ENCODE results near the gene ZBTB44.

Gene ZBTB44

DNA sequence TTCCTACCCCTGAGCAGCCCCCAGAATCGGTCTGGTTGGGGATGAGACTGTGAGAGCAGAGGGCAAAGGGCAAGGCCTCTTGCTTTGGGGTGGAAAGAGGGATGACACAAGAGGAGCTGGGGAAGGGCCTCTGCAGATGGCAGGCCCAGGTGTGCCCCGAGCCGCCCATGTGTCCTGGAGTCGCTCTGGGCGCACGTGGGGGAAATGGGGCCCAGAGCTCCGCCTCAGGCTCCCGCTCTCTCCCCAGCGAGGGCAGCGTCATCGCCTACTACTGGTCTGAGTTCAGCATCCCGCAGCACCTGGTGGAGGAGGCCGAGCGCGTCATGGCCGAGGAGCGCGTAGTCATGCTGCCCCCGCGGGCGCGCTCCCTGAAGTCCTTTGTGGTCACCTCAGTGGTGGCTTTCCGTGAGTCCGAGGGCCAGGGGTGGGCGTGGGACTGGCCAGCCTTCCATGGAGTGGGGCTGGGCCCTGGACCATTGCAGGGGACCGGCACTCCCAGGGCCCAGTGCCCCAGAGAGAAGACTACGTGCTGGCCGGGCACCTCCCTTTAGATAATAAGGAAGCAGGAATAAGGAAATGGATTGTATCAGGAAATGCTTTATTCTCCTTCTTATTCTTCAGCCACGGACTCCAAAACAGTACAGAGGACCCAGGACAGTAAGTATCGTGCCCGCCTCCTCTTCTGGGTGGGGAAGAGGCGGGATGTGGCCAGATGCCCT, 125.1 kb downstream of the ZBTB44 start:
- peak overlapping the region; percentile 89 for H3K27ac ChIP-seq (ENCODE audit: low read depth, low read length, poor library complexity, severe bottlenecking)
- no peaks in the 10 kb centered on the region for H3F3A ChIP-seq (ENCODE audit: insufficient read depth, low read length)
- H3K27me3 ChIP-seq (ENCODE audit: insufficient read depth, low read length), result no peaks in the 10 kb centered on the region
- no peaks in the 10 kb centered on the region for H3K9me2 ChIP-seq (ENCODE audit: low read depth, low read length)
- H3K4me3 ChIP-seq (ENCODE audit: low read depth, low read length, poor library complexity, severe bottlenecking), result no peak overlapping the region
- no peak overlapping the region for H2AFZ ChIP-seq (ENCODE audit: low read length)
- no peaks in the 10 kb centered on the region for H3K9me3 ChIP-seq (ENCODE audit: low read length)
- peaks cover 53% of the 10 kb centered on the region for H3K4me1 ChIP-seq (ENCODE audit: insufficient read depth, low read length, severe bottlenecking)
- no peak for TF ChIP-seq EZH2 (IDR thresholded peaks at IDR 0.05; ENCODE audit: borderline replicate concordance, low read length)
- TF ChIP-seq, protein P1, sequence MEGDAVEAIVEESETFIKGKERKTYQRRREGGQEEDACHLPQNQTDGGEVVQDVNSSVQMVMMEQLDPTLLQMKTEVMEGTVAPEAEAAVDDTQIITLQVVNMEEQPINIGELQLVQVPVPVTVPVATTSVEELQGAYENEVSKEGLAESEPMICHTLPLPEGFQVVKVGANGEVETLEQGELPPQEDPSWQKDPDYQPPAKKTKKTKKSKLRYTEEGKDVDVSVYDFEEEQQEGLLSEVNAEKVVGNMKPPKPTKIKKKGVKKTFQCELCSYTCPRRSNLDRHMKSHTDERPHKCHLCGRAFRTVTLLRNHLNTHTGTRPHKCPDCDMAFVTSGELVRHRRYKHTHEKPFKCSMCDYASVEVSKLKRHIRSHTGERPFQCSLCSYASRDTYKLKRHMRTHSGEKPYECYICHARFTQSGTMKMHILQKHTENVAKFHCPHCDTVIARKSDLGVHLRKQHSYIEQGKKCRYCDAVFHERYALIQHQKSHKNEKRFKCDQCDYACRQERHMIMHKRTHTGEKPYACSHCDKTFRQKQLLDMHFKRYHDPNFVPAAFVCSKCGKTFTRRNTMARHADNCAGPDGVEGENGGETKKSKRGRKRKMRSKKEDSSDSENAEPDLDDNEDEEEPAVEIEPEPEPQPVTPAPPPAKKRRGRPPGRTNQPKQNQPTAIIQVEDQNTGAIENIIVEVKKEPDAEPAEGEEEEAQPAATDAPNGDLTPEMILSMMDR (IDR thresholded peaks at IDR 0.05; ENCODE audit: low read length), result no peak
- H3K36me3 ChIP-seq (ENCODE audit: insufficient read depth, low read length), result peaks cover 74% of the 10 kb centered on the region
- peak overlapping the region; percentile 53; the same call in 1 of the 2 replicates for H3K9ac ChIP-seq (ENCODE audit: low read length)
- H4K20me1 ChIP-seq (ENCODE audit: insufficient read depth, low read length), result no peaks in the 10 kb centered on the region
- peak overlapping the region; percentile 48; the same call in 1 of the 2 replicates for H3K4me2 ChIP-seq (ENCODE audit: low read length)
- H3K79me2 ChIP-seq (ENCODE audit: insufficient read depth, low read length), result peaks cover 36% of the 10 kb centered on the region

DNA sequence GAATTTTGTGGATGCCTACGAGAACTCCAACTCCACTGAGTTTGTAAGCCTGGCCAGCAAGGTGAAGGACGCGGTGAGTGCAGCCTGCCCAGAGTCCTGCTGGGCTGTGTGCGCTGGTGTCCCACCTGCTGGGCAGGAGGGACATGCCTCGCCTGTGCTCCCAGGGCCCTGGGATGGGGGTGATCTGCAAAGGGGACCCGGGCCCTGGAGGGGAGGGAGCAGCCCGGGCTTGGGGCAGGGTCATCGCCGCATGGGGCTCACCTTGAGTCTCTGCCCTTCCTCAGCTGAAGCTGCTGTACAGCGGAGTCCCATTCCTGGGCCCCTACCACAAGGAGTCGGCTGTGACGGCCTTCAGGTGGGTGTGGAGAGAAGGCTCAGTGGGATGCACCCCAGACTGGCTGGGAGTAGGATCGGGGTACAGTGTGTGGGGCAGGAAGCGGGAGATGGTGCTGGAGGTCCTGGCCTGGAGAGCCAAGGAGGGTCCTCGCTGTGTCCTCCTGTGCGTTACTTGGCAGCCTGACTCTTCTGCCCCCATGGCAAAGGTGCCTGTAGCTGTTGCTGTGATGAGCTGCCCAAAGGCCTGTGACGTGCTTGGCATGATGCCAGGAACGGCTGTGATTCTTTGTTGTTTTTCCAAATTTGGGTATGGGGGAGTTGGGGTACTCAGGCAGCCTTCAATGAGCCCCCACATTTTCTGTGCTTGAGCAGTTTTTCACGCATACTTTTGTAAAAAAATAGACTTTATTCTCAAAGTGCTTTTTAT, 126.0 kb downstream of the ZBTB44 start:
- Histone ChIP-seq H3K4me1 (ENCODE audit: insufficient read depth, low read length, severe bottlenecking) (peaks cover 57% of the 10 kb centered on the region), H3K4me2 (ENCODE audit: low read length) (peak overlapping the region; percentile 48; the same call in 1 of the 2 replicates), H3K9me3 (ENCODE audit: low read length) (no peaks in the 10 kb centered on the region), H3K27me3 (ENCODE audit: insufficient read depth, low read length) (no peaks in the 10 kb centered on the region), H3K79me2 (ENCODE audit: insufficient read depth, low read length) (peaks cover 45% of the 10 kb centered on the region), H3K36me3 (ENCODE audit: insufficient read depth, low read length) (peaks cover 74% of the 10 kb centered on the region), H3K9ac (ENCODE audit: low read length) (peak overlapping the region; percentile 53; the same call in 1 of the 2 replicates), H2AFZ (ENCODE audit: low read length) (no peak overlapping the region), H3K9me2 (ENCODE audit: low read depth, low read length) (no peaks in the 10 kb centered on the region), H3K27ac (ENCODE audit: low read depth, low read length, poor library complexity, severe bottlenecking) (peak overlapping the region; percentile 89), H4K20me1 (ENCODE audit: insufficient read depth, low read length) (no peaks in the 10 kb centered on the region), H3F3A (ENCODE audit: insufficient read depth, low read length) (no peaks in the 10 kb centered on the region), H3K4me3 (ENCODE audit: low read depth, low read length, poor library complexity, severe bottlenecking) (peak overlapping the region; percentile 26)
- TF ChIP-seq, protein P1 (IDR thresholded peaks at IDR 0.05; ENCODE audit: low read length), result no peak
- TF ChIP-seq EZH2 (IDR thresholded peaks at IDR 0.05; ENCODE audit: borderline replicate concordance, low read length), result no peak

DNA sequence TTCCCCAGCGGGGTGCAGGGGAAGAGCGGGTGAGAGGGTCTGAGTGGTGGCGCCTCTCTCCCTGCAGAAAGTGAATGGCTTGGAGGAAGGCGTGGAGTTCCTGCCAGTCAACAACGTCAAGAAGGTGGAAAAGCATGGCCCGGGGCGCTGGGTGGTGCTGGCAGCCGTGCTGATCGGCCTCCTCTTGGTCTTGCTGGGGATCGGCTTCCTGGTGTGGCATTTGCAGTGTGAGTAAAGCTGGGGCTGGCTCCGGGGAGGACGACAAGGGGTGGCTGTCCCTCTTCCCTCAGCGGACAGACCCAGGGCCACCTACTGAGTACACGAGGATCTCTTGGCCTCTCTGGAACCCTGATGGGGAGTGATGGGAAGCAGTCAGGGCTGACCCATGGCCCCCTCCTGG, 126.7 kb downstream of the ZBTB44 start:
- Histone ChIP-seq H3K9me3 (ENCODE audit: low read length) (no peaks in the 10 kb centered on the region), H3F3A (ENCODE audit: insufficient read depth, low read length) (no peaks in the 10 kb centered on the region), H3K9ac (ENCODE audit: low read length) (peak overlapping the region; percentile 53; the same call in 1 of the 2 replicates), H4K20me1 (ENCODE audit: insufficient read depth, low read length) (no peaks in the 10 kb centered on the region), H3K79me2 (ENCODE audit: insufficient read depth, low read length) (peaks cover 52% of the 10 kb centered on the region), H3K27ac (ENCODE audit: low read depth, low read length, poor library complexity, severe bottlenecking) (peak overlapping the region; percentile 89), H3K36me3 (ENCODE audit: insufficient read depth, low read length) (peaks cover 72% of the 10 kb centered on the region), H3K4me3 (ENCODE audit: low read depth, low read length, poor library complexity, severe bottlenecking) (no peak overlapping the region), H3K27me3 (ENCODE audit: insufficient read depth, low read length) (no peaks in the 10 kb centered on the region), H3K4me1 (ENCODE audit: insufficient read depth, low read length, severe bottlenecking) (peaks cover 64% of the 10 kb centered on the region), H2AFZ (ENCODE audit: low read length) (no peak overlapping the region), H3K9me2 (ENCODE audit: low read depth, low read length) (no peaks in the 10 kb centered on the region), H3K4me2 (ENCODE audit: low read length) (peak overlapping the region; percentile 48; the same call in 1 of the 2 replicates)
- no peak for TF ChIP-seq EZH2 (IDR thresholded peaks at IDR 0.05; ENCODE audit: borderline replicate concordance, low read length)
- TF ChIP-seq, protein P1 (IDR thresholded peaks at IDR 0.05; ENCODE audit: low read length), result no peak
